Panc1 (cell line): ENCODE measurements around the gene MAP3K14. TPM values are rescaled to one million over a fixed set of nuclear protein-coding genes. Genes with fewer than 3 reads are reported as not detected.

ENCODE experiments used
- ATAC-seq: fragments of 200-7000 bp; cut with Tn5 transposase; 2 replicates; pipeline ENCODE4 v1.9.1; 2020; ENCODE audit warnings: mild to moderate bottlenecking, moderate library complexity
- BruUV-seq: library from RNA; stranded (reverse); fragments of 400-500 nt; replicated peaks from 2 replicates; lab custom pipeline; 2021; lab: Mats Ljungman, UMichigan
- CTCF ChIA-PET: fragments of 300-600 bp; sonication (Branson Sonifier 250); formaldehyde crosslinking; loops from one replicate; lab custom pipeline; 2022; ENCODE audit warnings: antibody characterized with exemption; lab: Charles Lee
- POLR2A ChIA-PET: fragments of 300-600 bp; sonication (Branson Sonifier 250); formaldehyde crosslinking; loops from one replicate; lab custom pipeline; 2022; ENCODE audit warnings: antibody characterized with exemption; lab: Charles Lee
- DNase-seq: peaks from one replicate; pipeline ENCODE4 v3.0.0-alpha.2; 2010; ENCODE audit warnings: low read depth, low spot score
- H3K27ac ChIP-seq: 2 replicates; pipeline ENCODE4 v1.5.1; 2011; ENCODE audit warnings: mild to moderate bottlenecking, low read length, inconsistent platforms
- H3K27me3 ChIP-seq: fragments of 200-500 bp; sonication (Bioruptor generic); 2 replicates; pipeline ENCODE4 v1.6.0; 2014; ENCODE audit warnings: low read length, inconsistent platforms; ENCODE audit not compliant: control insufficient read depth, insufficient read depth
- H3K36me3 ChIP-seq: fragments of 200-500 bp; sonication (Bioruptor generic); 2 replicates; pipeline ENCODE4 v1.5.1; 2014; ENCODE audit warnings: inconsistent platforms, mild to moderate bottlenecking, low read length, moderate library complexity; ENCODE audit not compliant: control insufficient read depth, insufficient read depth
- H3K4me1 ChIP-seq: 2 replicates; pipeline ENCODE4 v1.5.1; 2011; ENCODE audit warnings: inconsistent platforms, mild to moderate bottlenecking, low read length, moderate library complexity; ENCODE audit not compliant: control insufficient read depth, insufficient read depth
- H3K4me3 ChIP-seq, 2 experiments: 2 replicates each; pipeline ENCODE4 v1.5.1; 2011 to 2012; ENCODE audit warnings: low read depth in 2 of 2, low read length in 2 of 2, mild to moderate bottlenecking in 2 of 2, inconsistent platforms in 1 of 2, moderate library complexity in 1 of 2
- H3K9me3 ChIP-seq: fragments of 200-500 bp; sonication (Bioruptor generic); 2 replicates; pipeline ENCODE4 v1.5.1; 2014; ENCODE audit warnings: low read depth, mild to moderate bottlenecking, inconsistent platforms, low read length, moderate library complexity; ENCODE audit not compliant: control insufficient read depth, insufficient read depth
- CTCF ChIP-seq: fragments of 450-650 bp; IDR thresholded peaks from 2 replicates; pipeline ENCODE4 v1.5.1; 2017; ENCODE audit warnings: mild to moderate bottlenecking
- POLR2AphosphoS5 ChIP-seq: IDR thresholded peaks from 2 replicates; pipeline ENCODE4 v1.6.1; 2012; ENCODE audit warnings: mild to moderate bottlenecking, low read depth, low read length, moderate library complexity
- REST ChIP-seq, 2 experiments: IDR thresholded peaks; 2 replicates each; pipeline ENCODE4 v1.6.1; 2011 to 2012; ENCODE audit warnings: low read depth in 2 of 2, control low read depth in 1 of 2, low read length in 1 of 2, mild to moderate bottlenecking in 1 of 2, moderate library complexity in 1 of 2; ENCODE audit not compliant: insufficient read depth in 1 of 2
- SIN3A ChIP-seq: IDR thresholded peaks from 2 replicates; pipeline ENCODE4 v1.6.1; 2012; ENCODE audit warnings: low read depth, mild to moderate bottlenecking, low read length, moderate library complexity, borderline replicate concordance; ENCODE audit not compliant: insufficient read depth
- TCF7L2 ChIP-seq: IDR thresholded peaks from 2 replicates; pipeline ENCODE4 v1.6.1; 2011; ENCODE audit warnings: mild to moderate bottlenecking, low read depth, low read length, inconsistent platforms
- in situ Hi-C: cut with HindIII; loops from 2 replicates; pipeline ENCODE4 v1.10.0; 2016; ENCODE audit warnings: low sequenced_read_pairs, low pct_unique_long_range_greater_than_20kb
- intact Hi-C: fragments of 100-400 bp; cut with micrococcal nuclease; formaldehyde crosslinking; loops from one replicate; pipeline ENCODE4 v1.10.0; 2022; ENCODE audit not compliant: unreplicated experiment
- total RNA-seq: library from RNA; stranded (reverse); gene quantifications from one replicate; pipeline ENCODE4 v1.2.1, GENCODE V29; 2021; ENCODE audit not compliant: unreplicated experiment

The MAP3K14 gene
- total RNA-seq, 1 experiment from 2014 or later = 80.8 TPM

GRCh38 chr17:45243750-45244149 is 73.1 kb downstream of the MAP3K14 start:
- no peak for DNase-seq
- Histone ChIP-seq H3K27me3 (no peaks in the 10 kb centered on the region), H3K9me3 (no peaks in the 10 kb centered on the region), H3K27ac (no peak overlapping the region), H3K4me1 (peaks cover 9% of the 10 kb centered on the region), H3K4me3 (no peak overlapping the region), H3K36me3 (no peaks in the 10 kb centered on the region; the same call in 1 of the 2 replicates)
- no peak for TF ChIP-seq CTCF
- no peak for TF ChIP-seq TCF7L2
- no peak for TF ChIP-seq REST (IDR thresholded peaks at IDR 0.05; ENCODE audit: insufficient read depth in 1 of 2, low read depth in 2 of 2, low read length in 1 of 2)
- TF ChIP-seq POLR2AphosphoS5 = no peak
- TF ChIP-seq SIN3A = no peak
- POLR2A ChIA-PET = no interaction called here
- no peak for ATAC-seq
- intact Hi-C loops (no loop called here), in situ Hi-C loops (no loop called here)
- CTCF ChIA-PET = interaction anchor here (0.8 to 1.4 kb wide), 2 partner anchors 12 to 28 kb away, joined by 3 read pairs; no protein-coding TSS in a partner anchor
- no TSS peak for BruUV-seq

GRCh38 chr17:45242029-45242414 is 74.8 kb downstream of the MAP3K14 start:
- H3K27me3 ChIP-seq = no peaks in the 10 kb centered on the region
- POLR2A ChIA-PET = no interaction called here
- DNase-seq (no peak), ATAC-seq (no peak)
- H3K9me3 ChIP-seq = no peaks in the 10 kb centered on the region
- no TSS peak for BruUV-seq
- no peaks in the 10 kb centered on the region for H3K36me3 ChIP-seq
- CTCF ChIA-PET = no interaction called here
- H3K4me3 ChIP-seq = no peak overlapping the region
- in situ Hi-C loops (no loop called here), intact Hi-C loops (no loop called here)
- H3K27ac ChIP-seq = no peak overlapping the region
- TF ChIP-seq CTCF (no peak), REST (IDR thresholded peaks at IDR 0.05; ENCODE audit: insufficient read depth in 1 of 2, low read depth in 2 of 2, low read length in 1 of 2) (no peak), SIN3A (no peak), POLR2AphosphoS5 (no peak), TCF7L2 (no peak)
- H3K4me1 ChIP-seq = peaks cover 5% of the 10 kb centered on the region; the same call in 1 of the 2 replicates
